Stimulated activated CD8-positive, alpha-beta memory T cell treated with anti-CD3 and anti-CD28 coated beads, Interleukin-15, amount 100 ng/mL, for 4 hours (primary cell): Measurements from ENCODE around the gene RNF224.

Source experiments
- DNase-seq, 2 donors: peaks; one replicate each; pipeline ENCODE4 v3.0.0-alpha.2; 2020; ENCODE audit warnings: low read depth in 2 of 2

Gene RNF224

DNA sequence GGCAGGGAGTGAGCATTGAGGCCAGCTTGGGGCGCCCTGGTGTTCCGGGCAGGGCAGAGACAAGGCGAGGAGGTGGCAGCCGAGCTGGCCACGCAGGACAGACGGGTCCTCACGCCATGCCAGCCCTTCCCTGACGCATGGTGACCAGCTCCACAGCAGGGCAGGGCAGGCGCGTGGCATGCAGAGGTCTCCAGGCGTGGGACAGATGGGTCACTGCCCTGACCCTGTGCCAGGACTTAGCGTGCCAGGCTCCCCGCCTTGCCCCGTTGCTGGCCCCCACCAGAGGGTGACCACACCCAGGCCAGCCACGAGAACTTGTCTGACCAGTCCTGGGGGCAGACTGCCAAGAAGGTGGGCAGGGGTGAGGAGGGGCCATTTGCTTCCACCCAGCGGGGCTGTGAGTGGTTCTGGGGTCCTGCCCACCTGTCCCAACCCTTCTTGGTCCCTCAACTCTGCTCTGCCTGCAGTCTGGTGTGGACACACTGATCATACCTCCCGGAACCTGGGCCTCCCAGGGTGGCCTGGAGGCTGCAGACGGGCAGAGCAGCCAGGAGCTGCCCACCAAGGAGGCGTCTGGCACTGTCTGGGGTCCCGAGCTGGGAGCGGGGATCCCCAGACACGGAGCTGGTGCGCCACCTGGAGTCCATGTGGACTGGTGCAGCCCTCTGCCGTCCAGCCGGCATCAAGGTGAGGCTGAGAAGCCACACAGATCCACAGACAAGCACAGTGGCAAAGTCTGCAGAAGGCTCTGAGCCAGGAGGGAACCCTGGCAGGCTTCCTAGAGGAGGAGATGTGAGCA, at the start of gene RNF224:
TSS of gene RNF224 (plus strand) at position 449 of the 799 bp plus-strand sequence. CDS start 834 bp downstream, outside the sequence.
- DNase-seq: peak; percentile 58 to 62

DNA sequence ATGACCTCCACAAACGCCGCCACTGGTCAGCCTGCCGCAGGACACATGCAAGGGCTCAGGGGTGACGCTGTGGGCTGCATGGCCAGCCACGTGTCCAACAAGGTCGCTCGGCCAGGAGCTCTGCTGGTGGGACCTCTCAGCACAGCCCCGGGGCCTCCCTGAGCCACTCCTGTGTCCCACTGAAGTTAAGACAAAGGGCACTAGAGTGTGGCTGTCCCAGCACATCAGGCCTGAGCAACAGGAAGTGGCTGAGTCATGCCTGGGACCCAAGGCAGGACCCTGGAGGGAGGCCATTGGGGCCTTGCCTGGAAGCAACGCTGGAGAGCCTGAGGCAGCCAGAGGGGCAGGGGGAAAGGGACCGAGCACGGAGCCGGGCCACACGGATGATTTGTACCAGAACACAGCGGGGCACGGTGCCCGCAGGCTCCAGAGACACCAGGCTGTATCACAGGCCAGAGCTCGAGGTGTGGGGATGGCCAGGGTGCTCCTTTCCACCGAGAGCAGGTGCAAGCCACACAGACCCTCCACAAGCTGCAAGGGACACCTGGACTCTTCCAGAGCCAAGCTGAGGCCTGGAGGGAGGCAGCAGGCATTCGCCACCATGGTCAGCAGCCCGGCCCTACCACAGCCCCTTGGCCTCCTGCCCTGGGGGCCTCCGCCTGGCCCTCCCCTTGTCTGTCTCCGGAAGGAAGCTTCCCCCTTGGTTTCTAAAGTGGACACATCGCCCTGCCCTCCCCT, 48.9 kb upstream of the RNF224 start:
- no peak for DNase-seq

DNA sequence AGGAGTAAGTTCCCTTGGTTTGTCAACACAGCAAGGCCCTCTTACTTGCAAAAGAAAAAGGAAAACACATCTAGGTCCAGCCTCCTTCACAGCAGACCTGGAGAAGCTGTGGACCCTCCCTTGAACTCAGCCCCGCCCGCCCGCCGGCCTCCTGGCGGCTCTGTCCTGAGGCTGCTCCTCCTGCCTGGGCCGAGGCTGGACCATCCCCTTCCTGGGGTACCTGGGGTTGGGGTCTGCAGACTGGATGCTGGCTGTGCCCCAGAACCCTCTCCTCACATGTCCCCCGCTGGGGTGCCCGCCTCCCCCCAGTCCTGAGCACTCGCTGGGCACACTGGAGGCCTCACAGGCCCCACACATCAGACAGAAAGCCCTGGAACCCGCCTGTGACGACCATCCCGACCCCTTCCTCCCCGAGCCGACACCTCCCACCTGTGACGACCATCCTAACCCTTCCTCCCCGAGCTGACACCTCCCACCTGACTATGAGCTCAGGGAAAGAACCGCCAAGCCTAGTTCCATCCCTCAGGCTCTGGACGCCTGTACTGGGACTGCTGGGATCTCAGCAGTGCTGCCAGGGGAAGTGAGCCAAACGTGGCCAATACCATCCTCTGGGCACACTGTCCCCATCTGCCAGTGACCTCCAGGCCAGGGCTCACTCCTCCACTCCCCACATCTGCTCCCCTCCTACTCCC, 48.2 kb upstream of the RNF224 start:
- DNase-seq: no peak

DNA sequence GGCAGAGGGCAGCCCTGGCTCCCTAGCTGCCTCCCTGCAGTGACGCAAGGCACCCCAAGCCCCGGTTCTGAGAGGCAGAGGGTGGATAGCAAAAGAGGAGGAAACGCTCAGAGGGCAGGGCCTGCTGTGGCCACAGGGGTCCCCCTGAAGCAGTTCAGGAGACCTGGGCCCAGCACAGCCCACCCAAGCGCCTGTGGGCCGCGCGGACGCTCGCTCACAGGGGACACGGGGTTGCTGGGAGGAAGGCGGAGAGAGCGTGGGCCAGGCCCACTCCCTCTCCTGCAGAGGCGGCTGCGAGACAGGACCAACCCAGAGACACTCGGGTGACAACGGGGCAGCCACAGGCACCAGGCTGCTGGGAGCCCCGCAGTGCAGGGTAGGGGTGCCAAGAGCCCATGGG, 47.5 kb upstream of the RNF224 start:
- DNase-seq: no peak

DNA sequence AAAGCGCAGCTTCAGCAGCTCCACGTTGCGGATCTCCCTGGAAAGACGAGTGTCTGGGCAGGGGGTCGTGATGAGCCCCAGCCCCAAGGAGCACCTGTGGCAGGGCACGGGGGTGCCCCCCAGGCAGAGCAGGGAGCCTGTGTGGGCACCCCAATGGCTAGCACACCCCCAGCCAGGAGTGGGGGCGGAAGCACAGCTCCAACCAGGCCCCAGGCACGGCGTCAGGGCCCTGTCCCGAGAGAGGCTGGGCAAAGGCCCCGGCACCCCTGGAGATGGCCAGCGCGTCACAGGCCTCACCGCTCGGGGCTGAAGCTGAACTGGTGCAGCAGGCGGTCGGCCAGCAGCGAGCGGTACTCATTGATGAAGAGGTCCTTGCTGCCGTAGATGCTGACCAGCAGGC, 46.8 kb upstream of the RNF224 start:
- no peak for DNase-seq

DNA sequence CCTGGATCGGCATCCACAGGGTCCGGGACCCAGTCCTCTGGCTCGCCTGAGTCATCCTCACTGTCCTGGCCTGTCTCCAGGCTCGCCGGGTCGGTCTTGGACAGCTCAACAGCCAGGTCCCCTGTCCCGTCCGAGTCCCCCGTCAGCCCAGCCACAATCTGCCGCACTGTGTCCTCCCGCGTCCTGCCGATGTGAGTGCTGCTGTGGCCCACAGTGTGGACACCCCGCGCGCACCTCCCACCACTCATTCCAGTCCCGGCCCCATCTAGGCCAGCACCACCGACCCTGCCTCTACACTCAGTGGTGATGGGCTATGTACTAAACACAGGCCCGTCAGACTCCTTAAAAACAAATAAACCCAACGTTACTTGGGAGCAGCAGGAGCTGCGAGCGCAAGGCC, 45.6 kb upstream of the RNF224 start:
- DNase-seq: no peak

DNA sequence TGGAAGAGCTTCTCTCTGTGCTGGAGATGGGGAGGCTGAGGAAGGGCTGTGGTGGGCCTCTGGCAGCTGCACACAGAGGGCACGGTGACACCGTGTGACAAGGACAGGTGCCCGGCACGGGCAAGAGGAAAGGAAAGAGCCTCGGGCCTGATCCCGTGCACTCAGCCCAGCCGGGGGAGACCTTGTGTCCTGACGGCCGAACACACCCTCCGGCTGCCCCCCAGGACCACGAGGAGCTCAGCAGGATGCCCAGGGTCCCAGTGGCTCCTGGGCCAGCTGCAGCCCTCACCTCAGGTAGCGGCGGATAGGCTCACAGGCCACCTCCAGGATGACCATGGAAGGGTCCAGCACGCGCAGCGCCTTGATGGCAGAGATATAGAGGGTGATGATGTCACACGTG, 44.5 kb upstream of the RNF224 start:
- DNase-seq: no peak

DNA sequence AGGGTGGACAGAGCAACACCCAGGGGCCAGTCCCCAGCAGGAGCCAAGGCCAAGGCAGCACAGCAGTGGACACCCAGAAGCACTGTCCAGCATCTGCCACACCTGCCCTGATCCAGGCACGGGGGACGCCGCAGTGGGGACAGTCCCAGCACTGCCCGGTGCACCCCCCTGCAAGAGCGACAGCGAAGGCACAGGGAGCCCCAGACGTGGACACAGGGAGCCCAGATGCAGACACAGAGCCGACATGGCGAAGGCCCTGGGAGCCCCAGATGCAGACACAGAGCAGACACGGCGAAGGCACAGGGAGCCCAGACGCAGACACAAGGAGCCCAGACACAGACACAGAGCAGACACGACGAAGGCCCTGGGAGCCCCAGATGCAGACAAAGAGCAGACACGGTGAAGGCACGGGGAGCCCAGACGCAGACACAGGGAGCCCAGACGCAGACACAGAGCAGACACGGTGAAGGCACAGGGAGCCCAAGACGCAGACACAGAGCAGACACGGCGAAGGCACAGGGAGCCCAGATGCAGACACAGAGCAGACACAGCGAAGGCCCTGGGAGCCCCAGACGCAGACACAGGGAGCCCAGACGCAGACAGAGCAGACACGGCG, 43.2 kb upstream of the RNF224 start:
- DNase-seq: no peak

DNA sequence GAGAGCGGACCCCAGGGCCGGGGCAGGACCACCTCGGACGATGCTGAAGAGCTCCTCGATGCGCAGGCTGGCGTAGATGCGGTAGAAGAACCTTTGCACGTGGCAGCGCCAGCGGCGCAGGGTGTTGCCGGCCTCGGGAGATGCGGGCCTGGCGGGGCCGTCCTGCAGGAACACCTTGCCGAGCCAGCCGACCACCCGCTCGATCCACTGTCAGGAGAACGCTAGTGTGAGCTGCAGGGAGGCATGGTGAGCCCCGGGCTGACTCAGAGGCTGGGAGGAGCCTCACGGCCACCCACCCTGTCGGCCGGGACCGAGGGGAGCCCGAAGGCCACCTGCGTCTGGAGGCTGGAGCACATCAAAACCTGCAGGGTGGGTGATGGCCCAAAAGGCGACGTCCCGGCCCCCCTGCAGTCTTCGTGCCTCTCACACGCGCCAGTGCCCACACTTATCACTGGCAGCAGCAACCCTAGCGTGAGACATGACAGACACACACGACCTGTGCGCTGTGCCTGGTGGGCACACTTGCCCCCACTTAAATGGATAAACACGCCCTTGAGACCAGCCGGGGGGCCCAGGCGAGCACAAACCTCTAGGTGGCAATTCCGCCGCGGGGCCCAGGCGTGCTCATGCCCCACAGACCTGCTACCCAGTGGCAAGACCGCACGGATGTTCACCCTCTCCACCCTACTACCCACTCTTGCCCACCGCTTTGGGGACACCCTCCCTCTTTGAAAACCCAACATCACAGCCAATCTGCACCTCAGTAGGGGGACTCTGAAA, 42.2 kb upstream of the RNF224 start:
- DNase-seq: no peak

DNA sequence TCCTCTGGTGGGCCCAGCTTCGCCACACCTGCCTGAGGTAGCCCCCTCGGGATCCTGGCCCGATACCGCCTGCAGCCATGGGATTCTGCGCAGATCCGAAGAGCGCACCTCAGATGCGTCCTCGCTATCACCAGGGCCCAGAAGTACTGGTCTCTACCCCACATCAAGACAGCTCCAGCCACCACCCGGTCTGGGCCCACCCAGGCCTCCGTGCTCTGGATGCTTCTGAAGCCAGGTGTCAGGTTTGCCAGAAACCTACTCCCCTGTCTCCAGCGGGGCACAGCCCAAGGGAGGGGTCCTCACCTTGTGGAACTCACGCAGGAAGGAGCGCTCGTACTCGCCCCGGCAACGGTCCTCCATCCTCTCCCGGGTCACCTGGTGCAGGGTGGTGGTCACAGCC, 41.4 kb upstream of the RNF224 start:
- no peak for DNase-seq

DNA sequence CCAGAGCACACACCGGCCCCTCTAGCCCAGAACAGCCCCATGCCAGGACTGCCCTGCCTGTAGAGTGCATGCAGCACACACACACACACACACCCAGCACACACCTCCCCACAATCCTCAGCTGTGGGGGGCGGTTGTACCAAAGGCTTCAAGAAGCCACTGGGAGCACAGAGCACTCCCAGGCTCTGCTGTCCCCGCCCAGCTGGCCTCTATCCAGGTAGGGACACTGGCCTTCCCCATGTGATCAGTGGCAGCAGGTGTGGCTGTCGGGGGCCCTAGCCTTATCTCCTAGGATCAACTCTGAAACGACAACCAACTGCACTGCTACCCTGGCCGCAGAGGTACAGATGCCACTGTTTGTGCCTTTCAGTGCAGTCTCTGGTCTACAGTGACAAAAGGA, 40.9 kb upstream of the RNF224 start:
- no peak for DNase-seq

DNA sequence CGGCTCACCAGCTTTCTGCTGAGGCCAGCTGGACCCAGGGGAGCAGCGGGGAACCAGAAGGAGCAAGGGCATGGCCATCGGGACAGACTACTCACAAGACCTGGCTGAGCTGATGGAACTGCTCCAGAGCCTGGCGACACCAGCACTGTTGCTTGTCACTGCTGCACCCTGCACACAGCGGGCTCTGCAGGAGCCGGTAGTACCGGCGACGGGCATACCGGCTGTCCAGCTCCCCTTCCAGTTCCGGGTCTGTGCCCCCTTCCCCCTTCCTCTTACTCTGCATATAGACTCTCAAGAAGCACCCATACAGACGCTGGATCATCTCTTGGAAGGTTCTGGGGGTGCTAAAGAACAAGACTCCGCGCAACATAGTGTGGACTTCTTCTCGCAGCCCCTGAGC, 39.9 kb upstream of the RNF224 start:
- DNase-seq: no peak

DNA sequence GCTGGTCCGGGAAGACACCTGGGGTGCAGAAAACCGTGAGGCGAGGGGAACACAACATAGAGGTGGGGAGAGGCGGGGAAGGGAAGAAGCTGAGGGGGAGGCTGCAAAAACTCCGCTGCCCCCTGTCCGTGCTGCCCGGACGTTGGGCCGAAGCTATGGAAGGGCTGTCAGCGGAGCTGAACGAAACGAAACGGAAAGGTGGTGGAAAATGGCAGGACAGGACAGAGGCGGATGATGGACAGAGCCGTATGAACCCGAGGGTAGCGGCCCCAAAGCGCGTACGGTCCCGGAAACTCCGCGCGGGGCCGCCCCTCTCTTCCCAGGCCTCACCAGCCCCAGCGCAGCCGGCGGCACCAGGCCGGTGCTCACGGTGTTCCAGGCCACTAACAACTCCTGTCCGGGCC, 39.2 kb upstream of the RNF224 start:
- DNase-seq: no peak

DNA sequence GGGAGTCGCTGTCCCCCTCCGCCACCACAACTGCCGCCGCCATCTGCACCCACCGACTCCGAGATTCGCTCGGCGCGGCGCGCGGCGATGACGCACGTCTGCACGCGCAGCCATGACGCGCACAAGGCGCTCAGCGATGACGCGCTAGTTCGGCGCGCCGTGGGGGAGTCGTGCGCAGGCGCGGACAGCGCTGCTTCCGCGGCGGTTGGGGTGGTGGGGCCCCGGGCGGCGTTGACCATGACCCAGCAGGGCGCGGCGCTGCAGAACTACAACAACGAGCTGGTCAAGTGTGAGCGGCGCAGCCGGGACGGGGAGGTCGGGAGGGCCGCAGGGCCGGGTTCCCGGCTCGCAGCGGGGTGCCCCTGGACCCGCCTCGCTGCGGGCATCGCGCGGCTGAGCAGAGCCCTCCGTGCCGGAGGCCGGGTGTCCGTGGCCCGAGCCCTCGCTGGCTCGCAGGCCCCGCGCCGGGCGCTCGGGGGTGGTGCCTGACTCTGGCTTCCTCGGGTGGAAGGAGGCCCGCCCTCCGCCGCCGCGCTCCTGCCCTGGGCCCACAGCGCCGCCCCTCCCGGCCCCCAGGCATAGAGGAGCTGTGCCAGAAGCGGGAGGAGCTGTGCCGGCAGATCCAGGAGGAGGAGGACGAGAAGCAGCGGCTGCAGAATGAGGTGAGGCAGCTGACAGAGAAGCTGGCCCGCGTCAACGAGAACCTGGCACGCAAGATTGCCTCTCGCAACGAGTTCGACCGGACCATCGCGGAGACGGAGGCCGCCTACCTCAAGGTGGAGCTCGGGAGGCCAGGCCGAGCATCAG, 38.6 kb upstream of the RNF224 start, which contains the start of the genes ANAPC2 and SSNA1:
TSS of gene ANAPC2 (minus strand) at position 71 of the 807 bp plus-strand sequence. CDS start at position 43, 28 bp downstream.
TSS of gene SSNA1 (plus strand) at position 187 of the 807 bp plus-strand sequence. CDS start at position 238, 51 bp downstream.
- peak; percentile 77 to 90 for DNase-seq

DNA sequence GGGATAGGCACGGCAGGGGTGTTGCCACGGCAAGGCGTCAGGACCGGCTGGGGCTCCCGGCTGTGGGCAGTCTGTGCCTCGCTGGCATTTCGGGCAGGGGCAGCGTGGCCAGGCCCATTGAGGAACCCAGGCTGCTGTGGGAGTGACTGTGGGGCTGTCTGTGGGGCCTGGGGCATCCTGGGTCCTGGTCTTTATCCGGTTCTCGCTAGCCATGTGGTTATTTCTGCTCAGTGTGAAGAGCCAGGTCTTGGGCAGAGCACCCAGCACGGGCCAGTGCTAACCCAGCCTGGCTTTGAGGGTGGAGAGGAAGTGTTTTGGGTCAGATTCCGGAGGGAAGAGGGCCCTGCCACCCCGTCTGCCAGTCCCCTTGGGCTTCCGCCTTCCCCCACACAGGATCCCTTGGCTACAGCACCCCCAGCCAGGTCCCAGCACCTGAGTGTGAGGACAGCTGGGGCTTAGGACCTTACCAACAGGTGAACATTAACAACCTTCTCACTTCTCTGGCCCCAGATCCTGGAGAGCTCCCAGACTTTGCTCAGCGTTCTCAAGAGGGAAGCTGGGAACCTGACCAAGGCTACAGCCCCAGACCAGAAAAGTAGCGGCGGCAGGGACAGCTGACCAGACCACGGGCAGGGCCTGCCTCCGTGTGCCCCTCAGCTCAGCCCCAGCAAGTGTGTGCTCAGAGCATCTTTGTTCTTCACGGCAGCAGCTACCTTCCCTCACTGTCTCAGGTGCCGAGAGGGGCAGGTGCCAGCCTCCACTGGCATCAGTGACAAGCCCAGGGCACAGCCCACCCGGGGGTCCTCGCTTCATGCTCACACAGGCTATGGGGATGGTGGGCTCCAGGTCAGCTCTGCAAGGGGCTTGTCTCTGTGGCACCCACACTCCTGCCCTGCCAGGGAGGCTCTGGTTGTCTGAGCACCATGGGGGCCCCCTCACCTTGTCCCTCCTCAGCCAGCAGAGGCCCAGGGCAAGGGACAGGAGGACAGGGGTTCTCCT, 37.7 kb upstream of the RNF224 start:
- no peak for DNase-seq

DNA sequence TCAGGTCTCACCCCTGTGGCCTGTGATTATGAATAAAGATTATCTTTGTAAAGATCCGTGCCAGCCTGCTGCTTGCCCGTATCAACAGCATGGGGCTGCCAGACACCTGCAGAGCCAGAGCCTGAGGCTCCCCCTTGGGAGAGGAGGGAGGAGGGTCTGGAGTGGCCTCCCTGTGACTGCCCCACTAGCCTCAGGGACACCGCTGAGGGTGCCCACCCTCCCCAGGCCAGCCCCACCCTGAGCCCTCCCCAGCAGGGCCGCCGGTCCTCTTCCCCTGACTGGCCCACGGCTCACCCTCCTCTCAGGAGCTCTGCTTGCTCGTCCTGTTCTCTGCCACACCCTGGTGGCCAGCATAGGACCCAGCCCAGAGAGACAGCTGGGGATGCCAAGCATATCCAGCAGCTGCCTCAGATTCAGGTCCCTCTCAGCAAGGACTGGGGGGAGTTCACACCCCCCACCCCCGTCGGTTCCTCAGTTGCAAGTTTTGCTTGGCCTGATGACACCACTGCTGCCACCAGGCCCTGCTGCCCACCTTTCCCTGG, 36.9 kb upstream of the RNF224 start:
- DNase-seq: no peak

DNA sequence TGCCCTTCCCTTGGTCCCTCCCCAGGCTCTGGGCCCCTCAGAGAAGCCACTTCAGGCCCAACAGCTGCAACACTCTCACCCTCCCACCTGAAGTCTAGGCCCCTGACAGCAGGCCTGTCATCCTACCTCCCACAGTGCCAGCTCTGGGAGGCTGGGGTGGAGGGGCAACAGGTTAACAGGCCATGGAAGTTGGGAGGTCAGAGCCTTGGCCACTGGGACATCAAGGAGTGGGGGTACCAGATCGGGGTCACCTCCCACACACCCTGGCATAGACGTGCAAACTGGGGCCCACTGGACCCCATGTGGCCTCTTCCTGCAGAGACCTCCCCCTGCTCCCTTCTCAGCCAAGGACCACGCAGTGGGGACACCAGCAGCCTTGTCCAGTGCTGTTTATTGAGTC, 36.1 kb upstream of the RNF224 start:
- DNase-seq: no peak

DNA sequence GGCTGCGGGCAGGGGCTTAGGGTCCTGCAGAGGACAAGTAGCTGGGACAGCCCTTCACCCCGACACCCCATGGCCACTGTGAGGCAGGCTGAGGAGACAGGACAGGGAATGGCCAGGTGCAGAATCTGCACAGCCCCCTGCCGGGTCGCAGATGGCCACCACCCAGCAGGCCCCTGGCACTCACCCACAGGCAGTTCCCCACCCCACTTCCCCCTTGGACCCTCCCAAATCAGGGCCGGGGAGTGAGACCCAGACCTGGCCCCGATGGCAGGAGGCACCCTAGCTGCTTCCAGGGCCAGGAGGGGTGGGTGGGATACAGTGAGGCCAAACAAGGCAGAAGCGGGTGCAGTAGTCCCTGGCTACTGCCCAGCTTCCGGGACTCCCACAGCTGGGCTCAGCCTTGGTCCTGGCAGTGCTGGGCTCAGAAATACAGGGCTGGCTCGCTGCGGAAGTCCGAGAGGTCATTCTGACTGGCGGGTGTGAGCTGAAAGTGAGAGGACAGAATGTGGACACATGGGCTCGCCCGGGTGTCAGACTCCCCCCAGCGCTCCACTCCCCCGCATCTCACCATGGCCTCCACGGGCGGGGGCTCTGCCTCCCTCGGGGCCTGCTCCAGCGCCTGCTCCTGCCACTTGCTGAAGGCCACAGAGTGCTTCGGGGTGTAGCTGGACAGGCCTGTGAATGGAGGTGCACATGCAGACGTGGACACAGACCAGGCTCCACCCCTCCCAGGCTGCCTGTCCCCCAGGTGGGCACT, 35.4 kb upstream of the RNF224 start:
- DNase-seq: no peak
